HG02798 (cell line): ENCODE data around the gene DGKQ.

Experiments used
- ATAC-seq: cut with Tn5 transposase; IDR thresholded peaks from one replicate; pipeline ENCODE4 v1.9.1; 2021; ENCODE audit warnings: mild to moderate bottlenecking; ENCODE audit not compliant: unreplicated experiment, poor library complexity

The DGKQ gene

GRCh38 chr4:973431-974397, at the start of gene DGKQ:
DGKQ (minus strand) TSS chr4:973569; CDS start chr4:973482, 87 bp downstream.
- ATAC-seq: peak; percentile 77

GRCh38 chr4:1022739-1023066, 49.3 kb upstream of the DGKQ start:
- ATAC-seq: no peak

GRCh38 chr4:1022051-1022738, 48.8 kb upstream of the DGKQ start:
- ATAC-seq: no peak

GRCh38 chr4:1021386-1022050, 48.1 kb upstream of the DGKQ start:
- ATAC-seq: peak; percentile 76

- no peak for ATAC-seq
Measured at GRCh38 chr4:1019729-1020470, 46.5 kb upstream of the DGKQ start.

GRCh38 chr4:1019320-1019719, 46.0 kb upstream of the DGKQ start:
- ATAC-seq: no peak

- no peak for ATAC-seq
Measured at GRCh38 chr4:1018147-1019020, 45.0 kb upstream of the DGKQ start.

- no peak for ATAC-seq
Measured at GRCh38 chr4:1017706-1018105, 44.3 kb upstream of the DGKQ start.

GRCh38 chr4:1017211-1017610, 43.8 kb upstream of the DGKQ start:
- ATAC-seq: no peak

GRCh38 chr4:1015746-1016145, 42.4 kb upstream of the DGKQ start:
- no peak for ATAC-seq

- ATAC-seq: no peak
Measured at GRCh38 chr4:1015179-1015578, 41.8 kb upstream of the DGKQ start.

- ATAC-seq: no peak
Measured at GRCh38 chr4:1014291-1015167, 41.2 kb upstream of the DGKQ start.

GRCh38 chr4:1013225-1014073, 40.1 kb upstream of the DGKQ start:
- ATAC-seq: no peak

- no peak for ATAC-seq
Measured at GRCh38 chr4:1012034-1012739, 38.8 kb upstream of the DGKQ start.

- peak; percentile 2 for ATAC-seq
Measured at GRCh38 chr4:1011666-1012033, 38.3 kb upstream of the DGKQ start.

GRCh38 chr4:1011022-1011665, 37.8 kb upstream of the DGKQ start, which contains the start of gene FGFRL1:
FGFRL1 (plus strand) TSS chr4:1011626; CDS start chr4:1012486, 860 bp downstream.
- peak; percentile 44 for ATAC-seq
